GM21515 (cell line): Measurements from ENCODE around the gene VAMP5.
"Not testable (repeated sequence)": the region's sequence is repeated elsewhere in the genome, so short reads cannot be mapped to it uniquely, and the experiment has no call there.

Experiments
- ATAC-seq: cut with Tn5 transposase; IDR thresholded peaks from one replicate; pipeline ENCODE4 v1.9.1; 2021; ENCODE audit not compliant: unreplicated experiment

Gene VAMP5

DNA sequence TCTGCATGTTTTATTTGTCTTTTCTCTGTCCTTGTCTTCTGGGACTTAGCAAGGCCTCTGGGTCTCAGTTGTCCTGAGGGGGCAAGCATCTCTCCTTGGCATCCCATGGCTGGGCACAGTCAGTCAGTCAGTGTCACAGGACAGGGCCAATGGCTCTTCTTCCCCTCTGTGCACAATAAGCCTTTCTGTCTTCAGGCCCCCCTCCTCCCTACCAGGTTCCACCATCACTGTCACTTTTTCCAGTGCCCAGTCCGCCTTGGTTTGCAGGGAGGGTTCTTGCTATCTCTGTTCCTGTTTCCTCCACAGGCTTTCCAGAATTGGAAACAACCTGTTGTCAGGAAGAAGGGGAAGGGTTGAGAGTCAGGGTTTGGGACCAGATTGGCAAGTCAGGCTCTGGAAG, 1.7 kb upstream of the VAMP5 start:
- ATAC-seq, result no peak

DNA sequence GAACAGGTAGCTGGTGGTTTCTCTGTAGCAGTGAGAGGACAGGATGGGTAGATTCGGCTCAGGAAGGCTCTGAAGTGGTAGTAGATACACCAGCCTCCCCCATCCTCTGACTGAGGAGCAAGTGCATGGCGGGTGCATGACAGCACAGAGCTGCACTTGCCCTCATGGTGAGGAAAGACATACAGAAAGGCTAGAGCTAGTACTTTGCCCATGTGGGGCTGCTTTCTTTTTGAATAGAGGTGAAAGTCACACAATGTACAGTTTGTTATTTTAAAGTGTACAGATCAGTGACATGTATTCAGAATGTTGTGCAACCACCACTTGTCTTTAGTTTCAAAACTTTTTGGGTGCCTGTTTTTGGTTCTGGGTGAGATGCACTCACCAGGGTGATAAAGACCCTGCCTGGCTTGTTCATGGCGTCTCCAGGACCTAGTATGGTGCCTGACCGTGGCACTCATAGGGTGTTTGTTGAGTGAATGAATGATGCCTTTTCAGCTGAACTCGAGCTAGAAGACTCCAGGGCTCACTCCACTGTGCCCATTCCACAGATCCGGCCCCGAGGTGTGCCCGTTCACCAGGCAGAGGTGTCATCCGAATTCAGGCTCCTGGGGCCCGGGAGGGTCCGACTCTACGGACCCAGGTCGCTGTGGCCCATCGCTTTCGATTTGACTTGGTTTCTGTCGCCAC, 421 bp upstream of the VAMP5 start:
- ATAC-seq, result peak; percentile 64

DNA sequence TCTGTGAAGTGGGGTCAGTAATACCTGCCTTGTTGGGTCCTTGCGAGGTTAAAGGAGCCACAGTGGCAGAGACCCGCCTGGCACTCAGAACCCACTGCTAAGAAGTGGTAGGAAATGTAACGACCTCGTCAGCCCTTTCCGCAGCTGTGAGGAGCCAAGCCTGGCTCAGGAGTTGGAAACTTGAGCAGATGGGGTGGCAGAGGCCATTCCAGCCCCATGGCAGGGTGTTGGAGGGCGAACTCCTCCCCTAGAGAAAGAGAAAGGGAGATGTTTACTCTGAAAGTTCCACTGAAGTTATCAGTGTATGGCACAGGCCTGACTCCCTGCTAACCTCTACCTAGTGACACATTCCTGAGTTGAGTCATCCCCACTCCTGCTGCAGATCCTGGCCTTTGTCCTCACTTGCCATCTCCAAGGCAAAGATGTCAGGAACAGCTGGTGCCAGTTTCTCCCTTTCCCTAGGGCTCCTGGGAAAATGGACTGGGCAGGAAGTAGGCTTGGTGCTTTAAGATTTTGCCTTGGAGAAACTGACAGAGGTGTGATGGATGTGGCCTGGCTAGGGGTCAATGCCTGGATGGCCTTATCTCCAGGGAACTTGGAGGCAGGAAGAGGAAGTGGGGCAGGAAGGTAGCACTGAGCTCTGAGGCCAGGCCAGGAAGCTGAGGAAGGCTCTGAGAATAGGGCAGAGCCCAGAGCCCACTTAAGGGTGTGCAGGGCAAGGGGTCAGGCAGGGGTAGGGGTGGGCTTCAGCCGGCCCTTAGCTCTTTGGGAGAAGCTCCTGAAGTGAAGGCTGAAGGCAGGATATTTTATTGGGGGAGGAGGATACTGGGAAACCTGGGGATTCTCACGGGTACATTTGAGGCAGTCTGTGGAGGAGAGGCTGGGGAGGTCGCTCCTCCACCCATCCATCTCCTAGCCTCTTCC, 888 bp downstream of the VAMP5 start:
- peak; percentile 40 for ATAC-seq

DNA sequence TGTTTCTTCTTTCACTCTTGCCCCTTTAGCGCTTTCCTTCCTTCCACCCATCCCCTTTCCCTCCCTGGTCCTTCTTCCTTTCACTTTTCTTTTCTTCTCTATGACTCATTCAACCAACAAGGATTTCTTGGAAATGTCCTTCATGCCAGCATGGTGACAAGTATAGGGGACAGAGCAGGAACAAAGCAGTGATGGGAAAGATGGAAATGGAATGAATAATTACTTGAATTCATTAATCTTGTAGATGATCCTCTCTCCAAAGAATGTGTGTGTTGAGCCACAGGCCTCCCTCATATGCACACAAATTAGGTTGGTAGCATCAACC, 1.5 kb downstream of the VAMP5 start:
- ATAC-seq, result no peak

DNA sequence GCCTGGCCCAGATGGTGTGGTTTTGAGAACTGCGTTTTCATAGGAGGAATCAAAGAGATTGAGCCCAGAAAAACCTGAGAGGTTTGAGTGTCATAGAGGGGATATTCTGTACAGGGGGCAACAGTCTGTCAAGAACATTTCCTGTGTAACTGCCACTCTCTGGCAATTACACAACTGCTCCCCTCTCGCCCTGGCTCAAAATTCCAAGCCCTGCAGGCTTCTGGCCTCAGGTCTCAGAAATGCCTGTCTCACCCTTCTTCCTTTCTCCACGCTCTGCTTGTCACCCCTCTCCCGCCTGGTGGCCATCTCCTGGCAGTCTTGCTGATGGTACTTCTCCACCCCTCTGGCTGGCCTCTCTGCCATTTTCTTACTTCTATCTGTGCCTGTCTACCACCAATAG, 4.0 kb downstream of the VAMP5 start:
- no peak for ATAC-seq

DNA sequence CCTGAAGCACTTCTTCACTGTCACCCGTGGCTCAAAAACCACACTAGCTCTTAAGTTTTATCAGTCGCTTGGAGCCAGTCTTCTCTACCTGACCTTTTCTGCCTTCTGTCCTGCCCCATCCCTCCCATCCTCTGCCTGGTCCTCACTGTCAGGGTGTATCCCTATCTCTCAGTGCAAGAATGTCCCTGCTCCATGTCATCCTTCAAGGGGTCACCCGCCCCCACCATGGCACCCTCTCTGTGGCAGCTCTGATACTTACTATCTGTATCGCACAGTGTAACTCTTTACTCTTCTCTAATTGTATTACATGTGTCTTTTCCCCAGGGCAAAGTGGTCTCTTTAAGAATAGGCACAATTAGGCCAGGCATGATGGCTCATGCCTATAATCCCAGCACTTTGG, 4.4 kb downstream of the VAMP5 start:
- no peak for ATAC-seq

DNA sequence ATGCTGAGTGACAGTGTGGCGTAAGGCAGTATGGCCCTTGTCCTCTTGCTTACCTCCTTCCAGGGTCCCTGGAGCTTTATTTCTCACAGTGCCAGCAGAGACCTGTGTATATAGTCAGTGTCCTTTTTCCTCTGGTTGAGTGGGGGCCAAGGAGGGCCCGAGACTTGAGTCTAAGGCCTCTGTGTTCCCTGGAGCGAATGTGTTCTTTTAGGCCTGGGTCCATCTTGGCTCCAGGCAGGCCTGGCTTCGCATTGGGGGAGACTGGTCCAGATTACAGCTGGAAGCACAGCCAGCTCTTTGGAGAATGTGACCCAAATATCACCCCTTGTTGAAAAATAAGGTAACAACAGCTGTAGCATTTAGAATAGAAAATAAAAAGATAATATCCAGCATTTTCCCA, 5.0 kb downstream of the VAMP5 start:
- ATAC-seq, result no peak

DNA sequence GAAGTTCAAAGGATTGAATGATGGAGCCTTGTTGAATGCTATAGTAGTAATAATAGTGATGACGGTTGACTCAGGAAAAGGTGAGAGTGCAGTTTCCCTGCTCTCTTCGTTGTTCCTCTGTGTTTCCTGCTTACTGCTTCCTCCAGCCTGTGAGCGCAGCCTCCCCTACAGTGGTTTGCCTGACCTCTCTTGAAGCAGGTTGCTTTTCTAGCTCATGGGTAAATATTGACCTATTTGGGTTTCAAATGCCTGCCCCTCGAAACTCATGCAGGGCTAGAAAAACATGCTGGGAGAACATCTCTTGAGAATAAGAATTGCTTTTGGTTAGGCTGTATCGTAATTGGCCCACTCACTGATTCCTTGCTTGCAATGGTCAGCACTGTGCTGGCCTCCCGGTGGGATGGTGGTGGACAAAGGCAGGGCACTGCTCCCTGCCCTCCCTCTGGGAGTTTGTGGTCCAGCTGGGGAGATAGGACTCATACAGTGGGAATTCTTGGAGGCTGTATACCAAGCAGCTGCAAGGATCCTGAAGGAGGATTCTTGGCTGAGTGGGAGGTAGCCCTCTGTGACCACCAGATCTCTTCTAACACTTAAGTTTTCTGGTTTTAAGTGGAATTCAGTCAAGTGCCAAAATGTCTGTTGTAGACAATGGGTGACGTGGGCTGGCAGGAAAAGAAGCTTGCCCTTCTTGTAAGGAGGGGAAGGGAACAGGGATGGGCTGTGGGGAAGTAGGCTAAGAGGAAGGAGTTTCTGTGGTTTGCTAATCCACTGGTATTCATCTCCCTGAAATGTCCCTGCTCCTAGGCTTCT, 6.0 kb downstream of the VAMP5 start:
- ATAC-seq, result no peak

DNA sequence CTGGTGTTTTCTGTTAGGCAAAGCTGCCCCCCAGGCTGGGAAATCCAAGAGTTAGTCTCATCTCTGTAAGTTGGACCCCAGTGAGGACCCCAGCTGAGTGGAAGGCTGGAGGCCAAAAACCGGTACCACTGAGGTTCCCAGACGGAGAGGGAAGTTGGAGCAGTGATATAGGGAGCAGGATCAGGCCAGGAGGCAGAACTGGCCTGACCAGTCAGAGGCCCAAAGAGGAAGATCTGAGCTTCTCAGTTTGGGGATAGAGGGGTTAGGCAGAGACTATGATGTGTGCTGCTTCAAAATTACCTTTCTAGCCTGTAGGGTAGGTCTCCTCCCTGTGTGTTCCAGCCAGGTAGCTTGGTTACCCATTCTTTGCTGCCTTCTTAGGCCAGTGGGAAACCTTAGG, 6.7 kb downstream of the VAMP5 start:
- no peak for ATAC-seq

DNA sequence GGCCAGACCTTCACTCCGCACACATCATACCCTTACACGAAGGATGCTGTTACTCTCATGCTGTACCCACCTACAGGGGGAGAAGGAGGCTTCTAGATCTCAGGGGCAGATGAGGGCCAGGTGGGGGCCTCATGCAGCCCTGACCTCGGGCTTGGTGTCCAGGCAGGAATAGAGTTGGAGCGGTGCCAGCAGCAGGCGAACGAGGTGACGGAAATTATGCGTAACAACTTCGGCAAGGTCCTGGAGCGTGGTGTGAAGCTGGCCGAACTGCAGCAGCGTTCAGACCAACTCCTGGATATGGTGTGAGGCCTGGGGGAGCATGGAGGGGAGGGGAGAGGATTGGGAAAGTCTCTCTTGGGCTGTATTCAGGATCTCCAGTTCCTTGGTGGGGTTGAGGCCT, 7.3 kb downstream of the VAMP5 start:
- ATAC-seq, result no peak

DNA sequence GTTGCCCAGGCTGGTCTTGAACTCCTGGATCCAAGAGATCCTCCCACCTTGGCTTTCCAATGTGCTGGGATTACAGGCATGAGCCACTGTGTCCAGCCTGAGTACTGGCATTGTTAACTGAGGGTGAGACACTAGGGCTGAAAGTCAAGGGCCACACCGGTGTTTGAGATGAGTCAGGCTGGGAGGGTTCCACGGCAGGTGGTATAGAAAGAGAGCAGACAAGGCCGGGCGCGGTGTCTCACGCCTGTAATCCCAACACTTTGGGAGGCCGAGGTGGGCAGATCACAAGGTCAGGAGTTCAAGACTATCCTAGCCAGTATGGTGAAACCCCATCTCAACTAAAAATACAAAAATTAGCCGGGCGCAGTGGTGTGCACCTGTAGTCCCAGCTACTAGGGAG, 8.1 kb downstream of the VAMP5 start:
- not testable (repeated sequence) for ATAC-seq

DNA sequence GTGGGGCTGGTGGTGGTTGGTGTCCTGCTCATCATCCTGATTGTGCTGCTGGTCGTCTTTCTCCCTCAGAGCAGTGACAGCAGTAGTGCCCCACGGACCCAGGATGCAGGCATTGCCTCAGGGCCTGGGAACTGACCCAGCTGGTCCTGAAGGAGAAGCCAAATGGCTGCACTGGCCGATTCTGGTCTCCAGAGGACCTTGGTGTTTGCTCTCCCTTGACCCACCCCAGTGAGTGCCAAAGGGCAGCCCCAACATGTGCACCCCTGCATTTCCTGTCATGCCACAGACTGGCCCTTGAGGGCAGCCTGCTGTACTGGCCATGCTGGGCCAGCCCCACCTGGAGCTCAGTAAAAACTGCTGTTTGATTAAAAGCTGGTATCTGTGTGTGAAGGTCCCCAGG, 8.8 kb downstream of the VAMP5 start:
- ATAC-seq, result no peak

DNA sequence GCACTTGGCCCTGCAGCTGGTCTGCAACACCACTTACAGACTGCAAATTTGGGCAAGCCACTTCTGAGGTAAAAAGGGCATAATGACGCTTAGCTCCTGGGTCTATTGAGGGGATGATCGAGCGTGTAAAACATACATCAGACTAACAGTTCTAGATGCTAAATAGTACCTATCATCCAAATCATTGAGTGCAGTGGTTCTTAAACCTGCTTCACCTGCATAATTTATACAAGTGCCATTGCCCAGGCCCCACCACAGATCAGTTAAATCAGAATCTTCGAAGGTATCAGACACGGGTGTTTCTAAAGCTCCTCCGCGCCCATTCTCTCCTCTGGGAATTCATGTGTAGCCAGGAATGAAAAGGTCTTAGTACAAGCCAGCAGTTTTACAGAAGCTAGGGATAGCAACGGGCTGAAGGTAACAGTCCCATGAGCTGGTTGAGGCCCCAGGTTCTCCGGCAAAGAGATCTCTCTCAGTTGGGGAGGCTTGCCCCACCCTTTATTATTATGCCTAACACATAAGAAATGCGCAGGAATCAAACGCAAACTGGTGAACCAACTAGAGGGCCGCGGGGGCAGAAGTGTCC, 10.6 kb downstream of the VAMP5 start:
- ATAC-seq, result no peak

DNA sequence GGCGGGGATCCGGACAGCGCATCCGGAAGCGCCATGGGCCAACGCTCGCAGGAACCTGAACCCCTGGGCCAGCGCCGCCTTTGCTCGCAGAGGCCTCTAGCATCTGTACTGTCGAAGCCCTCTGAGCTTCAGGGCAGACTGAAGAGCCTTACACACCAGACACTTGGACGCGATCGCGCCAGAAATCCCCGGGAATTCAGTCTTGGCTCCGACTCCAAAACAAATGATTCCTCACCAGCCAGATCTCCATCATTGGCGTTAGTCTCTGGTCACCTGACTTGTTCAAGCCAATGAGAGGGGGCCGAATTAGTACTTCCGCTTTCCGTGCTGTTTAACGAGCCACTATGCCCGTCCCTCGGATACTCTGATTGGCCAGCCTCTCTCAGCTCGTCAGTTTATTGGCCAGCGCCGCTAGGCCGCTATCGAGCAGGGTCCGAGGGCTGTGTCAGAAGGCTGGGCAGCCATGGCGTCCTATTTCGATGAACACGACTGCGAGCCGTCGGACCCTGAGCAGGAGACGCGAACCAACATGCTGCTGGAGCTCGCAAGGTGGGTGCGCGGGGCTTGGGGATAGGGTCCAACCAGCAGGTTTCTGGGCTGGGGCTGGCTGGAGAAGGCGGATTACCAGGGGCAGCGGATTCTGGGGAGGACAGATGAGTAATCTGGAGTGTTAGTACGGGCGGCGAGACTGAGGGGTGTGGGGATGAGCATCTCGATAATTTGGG, 11.2 kb downstream of the VAMP5 start, which contains the start of gene RNF181:
RNF181 (plus strand) TSS at position 445 of the 725 bp plus-strand sequence; CDS start at position 464, 19 bp downstream.
- peak; percentile 96 for ATAC-seq

DNA sequence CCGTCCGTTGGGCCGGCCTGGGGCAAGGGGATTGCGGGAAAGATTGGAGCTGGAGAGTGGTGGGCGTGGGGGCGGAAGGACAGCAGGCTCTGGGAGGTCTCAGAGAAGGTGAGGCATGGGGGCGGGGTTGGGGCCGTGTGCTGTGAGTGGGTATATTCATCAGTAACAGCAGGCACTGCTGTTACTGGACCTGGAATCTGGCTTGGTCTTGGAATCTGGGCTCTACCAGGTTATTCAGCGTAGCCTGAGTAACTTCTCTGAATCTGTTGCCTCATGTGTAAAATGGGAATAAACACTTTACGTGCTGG, 11.7 kb downstream of the VAMP5 start:
- ATAC-seq, result peak; percentile 6

DNA sequence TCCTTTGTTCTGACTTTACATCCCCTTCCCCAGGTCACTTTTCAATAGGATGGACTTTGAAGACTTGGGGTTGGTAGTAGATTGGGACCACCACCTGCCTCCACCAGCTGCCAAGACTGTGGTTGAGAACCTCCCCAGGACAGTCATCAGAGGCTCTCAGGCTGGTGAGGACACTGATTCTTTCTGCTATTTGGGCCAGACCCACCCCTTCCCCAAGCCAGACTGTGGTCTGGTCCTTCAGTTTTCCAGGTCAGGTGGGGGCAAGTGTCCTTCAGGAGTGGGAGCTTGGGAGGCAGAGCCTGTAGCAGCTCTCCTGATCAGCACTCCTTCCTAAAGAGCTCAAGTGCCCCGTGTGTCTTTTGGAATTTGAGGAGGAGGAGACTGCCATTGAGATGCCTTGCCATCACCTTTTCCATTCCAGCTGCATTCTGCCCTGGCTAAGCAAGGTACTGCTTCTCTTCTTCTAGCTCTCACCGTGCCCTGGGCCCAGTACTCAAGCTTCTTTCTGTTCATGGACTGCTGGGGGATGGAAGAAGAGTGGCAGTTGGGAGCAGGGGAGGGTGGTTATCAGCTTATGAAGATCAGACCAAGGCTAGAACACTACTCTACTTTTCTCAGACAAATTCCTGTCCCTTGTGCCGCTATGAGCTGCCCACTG, 12.4 kb downstream of the VAMP5 start:
- no peak for ATAC-seq

DNA sequence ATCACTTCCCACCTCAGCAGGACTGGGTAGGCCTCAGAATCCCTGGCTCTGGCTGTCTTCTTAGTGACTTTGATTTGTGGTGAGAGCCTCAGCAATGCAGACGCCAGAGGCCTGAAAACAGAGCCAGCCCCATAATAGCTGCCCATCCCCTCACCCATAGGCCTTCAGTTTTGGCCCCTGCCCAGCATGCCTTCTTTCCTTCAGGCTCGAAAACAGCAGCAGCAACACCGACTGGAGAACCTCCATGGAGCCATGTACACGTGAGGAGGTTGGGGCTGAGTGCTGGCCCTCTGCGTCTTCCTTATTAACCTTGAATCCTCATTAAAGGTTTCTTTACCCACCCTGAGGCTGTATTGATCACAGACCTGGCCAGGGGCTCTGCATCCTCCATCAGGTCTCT, 13.0 kb downstream of the VAMP5 start:
- no peak for ATAC-seq

DNA sequence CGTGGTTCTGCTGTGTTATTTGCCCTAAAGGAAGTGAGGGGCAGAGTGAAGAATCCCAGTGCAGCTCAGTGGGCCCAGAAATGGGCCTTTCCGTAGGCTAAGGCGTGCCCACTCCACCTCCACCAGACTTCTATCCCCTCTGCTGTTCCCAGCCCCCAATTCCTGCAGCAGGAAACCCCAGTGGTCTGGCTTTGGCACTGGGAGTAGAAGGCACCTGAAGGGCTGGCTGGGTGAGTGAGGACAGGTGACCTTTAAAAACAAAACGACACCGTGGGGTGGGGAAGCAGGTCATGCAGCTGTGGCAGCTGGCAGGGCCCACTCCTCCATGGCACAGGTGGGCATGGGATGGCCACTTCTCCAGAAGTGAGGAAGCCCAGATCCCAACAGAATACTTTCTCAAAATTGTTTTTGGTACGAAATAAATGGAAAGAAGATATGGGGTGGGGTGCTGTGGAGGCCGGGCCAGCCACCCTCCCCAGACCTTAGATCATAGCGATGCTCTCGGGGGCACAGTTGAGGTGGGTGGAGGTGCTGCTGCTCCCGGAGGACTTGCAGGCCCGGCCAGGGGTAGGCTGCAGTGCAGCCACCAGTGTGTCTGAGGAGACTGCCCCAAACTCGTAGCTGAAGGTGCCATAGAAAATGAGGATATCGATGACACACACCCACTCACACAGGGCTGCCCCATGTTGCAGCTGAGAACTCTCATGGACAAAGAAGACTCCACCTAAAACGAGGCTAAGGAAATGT, 14.5 kb downstream of the VAMP5 start:
- no peak for ATAC-seq

DNA sequence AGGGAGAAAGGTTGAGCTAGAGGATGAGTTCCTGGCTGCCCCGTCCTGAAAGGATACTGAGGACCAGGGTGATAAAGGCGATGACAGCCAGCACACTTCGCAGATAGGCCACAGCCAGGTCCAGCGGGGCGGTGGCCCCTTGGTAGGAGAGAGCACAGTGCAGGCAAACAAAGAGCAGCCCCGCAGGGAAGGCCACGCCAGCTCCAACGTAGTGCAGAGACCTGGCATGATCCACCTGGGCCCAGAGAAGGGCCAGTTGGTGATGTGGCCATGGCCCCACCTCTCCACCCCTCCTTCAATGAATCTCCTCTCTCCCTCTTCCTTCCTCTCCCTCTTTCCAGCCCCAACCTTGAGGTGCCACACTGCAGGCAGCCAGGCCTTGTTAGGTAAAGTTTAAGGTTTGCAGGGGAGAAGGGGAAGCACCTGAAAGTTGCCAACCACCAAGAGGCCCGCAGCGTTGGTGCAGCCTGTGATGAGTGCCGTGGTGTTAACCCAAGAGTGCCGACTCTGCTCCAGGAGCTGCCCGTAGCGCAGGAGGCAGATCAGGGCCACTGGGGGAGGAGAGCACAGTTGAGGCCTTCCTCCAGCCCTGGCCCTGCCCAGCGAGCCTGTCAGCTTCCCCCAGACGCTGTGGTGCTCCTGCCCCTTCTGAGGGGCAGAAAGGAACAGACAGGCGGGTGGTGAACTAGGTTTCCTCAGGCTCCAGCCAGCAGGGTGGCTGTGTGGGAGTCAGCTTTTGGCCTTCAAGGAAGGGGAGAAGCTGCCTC, 15.4 kb downstream of the VAMP5 start:
- no peak for ATAC-seq
